ENCODE data around the gene HRAS.

Gene HRAS

GRCh38 chr11:496834-497564 lies 38.4 kb downstream of the HRAS start:
- no peak for DNase-seq (ENCODE audit: low read depth, low spot score)

- DNase-seq (ENCODE audit: low read depth, low spot score) = no peak
Measured at GRCh38 chr11:495537-495931, 39.8 kb downstream of the HRAS start.

GRCh38 chr11:494761-495536 lies 40.4 kb downstream of the HRAS start:
- DNase-seq (ENCODE audit: low read depth, low spot score) = no peak

GRCh38 chr11:492427-493226 lies 42.7 kb downstream of the HRAS start:
- DNase-seq (ENCODE audit: low read depth, low spot score) = no peak

GRCh38 chr11:491358-491757 lies 44.0 kb downstream of the HRAS start:
- no peak for DNase-seq (ENCODE audit: low read depth, low spot score)

- DNase-seq (ENCODE audit: low read depth, low spot score) = no peak
Measured at GRCh38 chr11:490930-491260, 44.5 kb downstream of the HRAS start.

- no peak for DNase-seq (ENCODE audit: low read depth, low spot score)
Measured at GRCh38 chr11:490186-490929, 45.0 kb downstream of the HRAS start.

DNA sequence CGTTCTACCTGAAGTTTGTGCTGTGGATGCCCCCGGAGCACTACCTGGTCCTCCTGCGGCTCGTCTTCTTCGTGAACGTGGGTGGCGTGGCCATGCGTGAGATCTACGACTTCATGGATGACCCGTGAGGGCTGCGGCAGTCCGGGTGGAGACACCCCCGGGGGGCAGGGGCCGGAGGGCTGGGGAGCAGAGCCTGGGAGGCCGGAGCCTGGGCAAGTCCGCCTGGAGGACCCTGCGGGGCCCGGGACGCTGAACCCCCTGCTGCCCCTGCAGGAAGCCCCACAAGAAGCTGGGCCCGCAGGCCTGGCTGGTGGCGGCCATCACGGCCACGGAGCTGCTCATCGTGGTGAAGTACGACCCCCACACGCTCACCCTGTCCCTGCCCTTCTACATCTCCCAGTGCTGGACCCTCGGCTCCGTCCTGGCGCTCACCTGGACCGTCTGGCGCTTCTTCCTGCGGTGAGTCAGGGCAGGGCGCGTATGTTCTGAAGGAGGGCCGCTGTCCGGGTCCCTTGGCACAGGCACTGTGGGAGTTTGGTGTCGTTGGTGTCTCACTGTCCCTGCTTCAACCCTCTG lies 45.7 kb downstream of the HRAS start:
- no peak for DNase-seq (ENCODE audit: low read depth, low spot score)

GRCh38 chr11:488992-489391 lies 46.4 kb downstream of the HRAS start:
- DNase-seq (ENCODE audit: low read depth, low spot score) = no peak

DNA sequence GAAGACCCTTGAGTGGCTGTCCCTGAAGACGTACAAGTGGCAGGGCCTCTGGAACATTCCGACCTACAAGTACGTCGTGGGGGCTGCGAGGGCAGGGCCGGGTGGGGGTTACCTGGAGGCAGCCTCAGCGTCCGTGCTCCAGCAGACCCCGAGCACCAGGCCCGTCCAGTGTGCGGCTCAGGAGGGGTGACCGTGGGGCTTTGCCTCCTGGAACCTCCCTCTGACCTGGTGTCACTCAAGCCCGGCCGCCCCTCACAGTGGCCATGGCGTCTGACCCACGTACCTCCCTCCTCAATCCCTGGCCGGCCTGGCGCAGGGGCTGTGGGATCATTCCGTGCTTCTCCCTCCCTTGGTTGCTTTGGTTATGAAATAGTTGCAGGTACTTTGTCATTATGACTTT lies 46.8 kb downstream of the HRAS start:
- DNase-seq (ENCODE audit: low read depth, low spot score) = no peak

GRCh38 chr11:488062-488461 lies 47.3 kb downstream of the HRAS start:
- DNase-seq (ENCODE audit: low read depth, low spot score) = no peak

GRCh38 chr11:487571-488021 lies 47.8 kb downstream of the HRAS start:
- no peak for DNase-seq (ENCODE audit: low read depth, low spot score)

GRCh38 chr11:486189-486588 lies 49.2 kb downstream of the HRAS start:
- DNase-seq (ENCODE audit: low read depth, low spot score) = no peak

DNA sequence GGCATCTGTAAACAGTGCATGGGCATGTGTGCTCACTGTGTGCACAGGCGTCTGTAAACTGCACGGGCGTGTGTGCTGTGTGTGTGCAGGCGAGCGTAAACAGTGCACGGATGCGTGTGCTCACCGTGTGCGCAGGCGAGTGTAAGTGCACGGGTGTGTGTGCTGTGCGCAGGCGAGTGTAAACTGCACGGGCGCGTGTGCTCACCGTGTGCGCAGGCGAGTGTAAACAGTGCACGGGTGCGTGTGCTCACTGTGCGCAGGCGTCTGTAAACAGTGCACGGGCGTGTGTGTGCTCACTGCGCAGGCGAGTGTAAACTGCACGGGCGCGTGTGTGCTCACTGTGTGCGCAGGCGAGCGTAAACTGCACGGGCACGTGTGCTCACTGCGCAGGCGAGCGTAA lies 50.8 kb downstream of the HRAS start:
- no peak for DNase-seq (ENCODE audit: low read depth, low spot score)
